GM18505 (cell line): Measurements from ENCODE around the gene URM1.
A peak's percentile ranks its signal among the peaks of the same experiment; 100 is the strongest.

Experiments
- ATAC-seq: cut with Tn5 transposase; IDR thresholded peaks from one replicate; pipeline ENCODE4 v1.9.1; 2021; ENCODE audit not compliant: unreplicated experiment
- POLR2A ChIP-seq: IDR thresholded peaks from 4 replicates; pipeline ENCODE4 v1.6.1; 2011; ENCODE audit warnings: borderline replicate concordance; ENCODE audit not compliant: insufficient read depth, insufficient read length; ENCODE audit errors: extremely low read depth

The URM1 gene

DNA sequence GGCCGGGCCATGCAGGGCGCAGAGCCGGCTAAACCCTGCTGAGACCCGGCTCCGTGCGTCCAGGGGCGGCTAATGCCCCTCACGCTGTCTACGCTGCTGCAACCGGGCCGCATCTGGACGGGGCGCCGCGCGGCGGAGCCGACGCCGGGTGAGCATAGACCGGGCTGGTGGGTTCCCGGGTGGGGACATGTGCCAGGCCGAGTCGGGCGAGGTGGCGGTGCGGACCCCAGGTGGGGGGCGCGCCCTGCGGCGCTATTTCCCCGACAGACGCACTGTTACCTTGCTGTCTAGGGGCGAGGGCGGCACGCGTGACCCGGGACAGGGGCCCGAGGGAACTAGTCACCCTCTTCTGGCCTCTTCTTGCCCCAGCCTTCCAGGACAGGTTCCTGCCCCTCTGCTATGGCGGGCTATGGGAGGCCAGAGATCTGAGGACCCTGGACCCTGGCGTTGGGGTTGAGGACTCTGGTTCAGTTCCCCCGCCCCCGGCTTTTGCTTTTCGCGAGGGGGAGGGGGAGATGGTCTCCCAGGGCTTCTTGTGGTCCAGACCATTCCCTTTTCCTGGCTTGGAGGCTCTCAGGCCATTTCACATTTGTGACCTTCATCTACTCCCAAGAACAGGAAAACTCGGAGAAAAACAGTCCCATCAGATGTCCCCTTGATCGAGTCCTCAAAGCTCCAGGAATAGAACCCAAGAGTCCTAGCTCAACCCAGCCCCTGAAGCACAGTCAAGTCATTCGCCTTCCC, 30.3 kb upstream of the URM1 start:
- ATAC-seq: no peak
- TF ChIP-seq POLR2A: no peak

DNA sequence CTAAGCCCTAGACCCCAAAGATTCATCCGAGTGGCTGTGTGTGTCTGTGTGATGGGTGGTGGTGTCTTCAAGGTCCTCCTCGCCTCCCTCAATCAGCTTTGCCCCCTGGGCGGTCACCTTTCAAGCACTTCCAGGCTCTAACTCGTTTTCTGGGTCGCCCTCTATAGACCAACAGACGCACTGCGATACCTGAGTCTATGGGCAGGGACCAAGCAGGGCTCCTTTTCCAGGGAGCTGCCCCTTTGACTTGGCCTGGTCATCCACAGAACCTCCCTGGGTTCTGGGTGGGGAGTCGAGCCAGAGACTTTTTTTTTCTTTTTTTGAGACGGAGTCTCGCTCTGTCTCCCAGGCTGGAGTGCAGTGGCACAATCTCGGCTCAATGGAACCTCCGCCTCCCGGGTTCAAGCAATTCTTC, 29.7 kb upstream of the URM1 start:
- no peak for ATAC-seq

DNA sequence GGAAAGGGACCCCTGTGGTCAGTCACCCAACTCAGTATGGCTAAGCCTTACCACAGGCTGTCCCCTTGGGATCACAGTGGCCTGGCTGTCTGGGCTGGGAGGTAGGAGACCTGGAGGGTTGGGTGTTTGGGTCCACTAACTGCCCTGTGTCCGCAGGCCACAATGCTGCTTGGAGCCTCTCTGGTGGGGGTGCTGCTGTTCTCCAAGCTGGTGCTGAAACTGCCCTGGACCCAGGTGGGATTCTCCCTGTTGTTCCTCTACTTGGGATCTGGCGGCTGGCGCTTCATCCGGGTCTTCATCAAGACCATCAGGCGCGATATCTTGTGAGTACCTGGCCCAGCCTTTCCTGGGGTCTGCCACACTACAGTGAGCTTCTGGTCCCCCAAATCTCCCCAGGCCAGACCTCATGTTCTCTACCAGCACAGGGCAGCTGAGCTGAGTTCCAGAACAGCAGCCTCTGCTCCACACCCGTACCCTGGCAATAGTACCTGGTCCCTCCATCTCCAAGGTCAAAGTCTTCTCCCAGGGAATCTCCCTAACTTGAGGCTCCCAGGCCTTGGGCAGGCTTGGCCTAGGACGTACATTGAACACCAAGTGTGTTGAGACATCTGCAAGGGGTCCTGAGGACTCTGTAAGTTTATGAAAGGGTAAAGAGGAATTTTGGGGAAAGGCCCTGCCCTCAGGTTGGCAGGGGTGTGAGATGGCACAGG, 28.0 kb upstream of the URM1 start:
- ATAC-seq: no peak
- TF ChIP-seq POLR2A: no peak

More for the DNA sequence above, 29.7 kb upstream of the URM1 start:
- no peak for TF ChIP-seq POLR2A

DNA sequence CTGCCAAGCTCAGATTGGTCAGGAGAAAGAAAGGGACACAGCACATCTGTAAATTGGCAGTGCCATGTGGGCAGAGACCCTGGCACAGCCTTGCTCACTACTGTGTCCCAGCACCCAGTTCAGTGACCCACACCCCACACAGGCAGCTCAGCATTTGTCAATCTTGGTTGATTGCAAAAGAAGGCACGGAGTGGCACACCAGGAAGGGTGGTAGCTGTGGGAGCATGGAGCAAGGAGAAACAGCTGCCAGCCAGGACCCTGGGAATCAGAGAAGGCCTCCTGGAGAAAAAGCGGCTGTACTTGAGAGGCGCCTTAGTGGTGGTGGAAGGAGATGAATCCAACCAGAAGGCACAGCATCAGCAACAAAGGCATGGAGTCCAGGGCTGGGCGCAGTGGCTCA, 27.3 kb upstream of the URM1 start:
- no peak for TF ChIP-seq POLR2A
- no peak for ATAC-seq

DNA sequence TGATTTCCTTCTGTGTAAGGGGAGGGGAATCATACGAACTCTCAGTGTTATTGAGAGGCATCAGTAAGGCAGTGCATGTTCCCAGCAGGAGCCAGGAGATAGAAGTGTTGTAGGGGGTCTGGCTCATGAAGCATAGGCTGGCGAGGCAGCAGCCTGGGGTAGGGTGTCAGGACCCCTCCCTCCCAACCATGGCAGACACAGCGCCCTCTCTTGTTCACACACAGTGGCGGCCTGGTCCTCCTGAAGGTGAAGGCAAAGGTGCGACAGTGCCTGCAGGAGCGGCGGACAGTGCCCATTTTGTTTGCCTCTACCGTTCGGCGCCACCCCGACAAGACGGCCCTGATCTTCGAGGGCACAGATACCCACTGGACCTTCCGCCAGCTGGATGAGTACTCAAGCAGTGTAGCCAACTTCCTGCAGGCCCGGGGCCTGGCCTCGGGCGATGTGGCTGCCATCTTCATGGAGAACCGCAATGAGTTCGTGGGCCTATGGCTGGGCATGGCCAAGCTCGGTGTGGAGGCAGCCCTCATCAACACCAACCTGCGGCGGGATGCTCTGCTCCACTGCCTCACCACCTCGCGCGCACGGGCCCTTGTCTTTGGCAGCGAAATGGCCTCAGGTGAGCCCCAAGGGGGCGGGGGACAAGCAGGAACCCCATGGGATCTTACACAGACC, 26.1 kb upstream of the URM1 start:
- TF ChIP-seq POLR2A: no peak

DNA sequence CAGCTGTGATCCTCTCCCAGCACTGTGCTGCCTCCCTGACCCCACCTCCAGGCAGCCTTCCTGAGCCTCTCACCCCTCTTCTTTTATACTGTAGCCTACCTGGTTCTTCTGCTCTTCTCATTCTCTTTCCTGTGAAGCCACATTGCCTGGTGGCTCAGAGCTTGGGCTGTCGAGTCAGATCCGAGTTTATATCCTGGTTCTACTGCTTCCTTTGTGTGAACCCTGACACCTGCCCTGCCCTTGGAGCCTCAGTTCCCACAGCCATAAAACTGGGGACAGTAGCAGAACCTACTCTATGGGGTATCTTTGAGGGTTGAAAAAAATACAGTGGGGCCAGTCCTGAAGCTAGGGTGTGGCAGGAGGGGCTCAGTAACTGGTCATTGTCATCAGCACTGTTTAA, 22.0 kb upstream of the URM1 start:
- no peak for TF ChIP-seq POLR2A
- no peak for ATAC-seq

More for the DNA sequence above, 26.1 kb upstream of the URM1 start:
- no peak for ATAC-seq

DNA sequence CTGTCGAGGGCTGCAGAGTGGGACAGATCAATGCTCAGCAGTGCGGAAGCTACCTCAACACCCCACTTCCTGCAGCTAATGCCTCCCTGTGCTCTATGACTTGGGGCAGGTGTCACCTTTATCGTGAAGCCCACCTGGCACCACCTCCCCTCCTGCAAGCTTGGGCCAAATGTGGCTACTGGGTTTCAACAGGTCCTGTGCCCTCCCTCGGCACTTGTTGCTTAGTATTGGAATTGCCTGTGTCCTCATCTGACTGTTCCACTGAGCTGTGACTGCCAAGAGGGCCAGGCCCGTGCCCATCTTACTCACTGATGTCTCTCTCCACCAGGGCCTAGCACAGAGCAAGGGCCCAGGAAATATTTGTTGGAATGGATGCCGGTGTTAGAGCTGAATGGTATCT, 21.4 kb upstream of the URM1 start:
- ATAC-seq: no peak
- no peak for TF ChIP-seq POLR2A

DNA sequence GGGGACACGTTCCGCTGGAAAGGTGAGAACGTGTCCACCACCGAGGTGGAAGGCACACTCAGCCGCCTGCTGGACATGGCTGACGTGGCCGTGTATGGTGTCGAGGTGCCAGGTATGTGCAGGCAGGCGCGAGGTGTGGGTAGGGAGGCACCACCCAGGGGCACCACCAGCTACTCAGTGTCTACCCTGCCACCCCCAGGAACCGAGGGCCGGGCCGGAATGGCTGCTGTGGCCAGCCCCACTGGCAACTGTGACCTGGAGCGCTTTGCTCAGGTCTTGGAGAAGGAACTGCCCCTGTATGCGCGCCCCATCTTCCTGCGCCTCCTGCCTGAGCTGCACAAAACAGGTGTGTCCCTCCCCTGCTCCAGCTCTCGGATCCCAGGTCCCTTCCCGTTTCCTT, 15.7 kb upstream of the URM1 start:
- no peak for TF ChIP-seq POLR2A
- no peak for ATAC-seq

DNA sequence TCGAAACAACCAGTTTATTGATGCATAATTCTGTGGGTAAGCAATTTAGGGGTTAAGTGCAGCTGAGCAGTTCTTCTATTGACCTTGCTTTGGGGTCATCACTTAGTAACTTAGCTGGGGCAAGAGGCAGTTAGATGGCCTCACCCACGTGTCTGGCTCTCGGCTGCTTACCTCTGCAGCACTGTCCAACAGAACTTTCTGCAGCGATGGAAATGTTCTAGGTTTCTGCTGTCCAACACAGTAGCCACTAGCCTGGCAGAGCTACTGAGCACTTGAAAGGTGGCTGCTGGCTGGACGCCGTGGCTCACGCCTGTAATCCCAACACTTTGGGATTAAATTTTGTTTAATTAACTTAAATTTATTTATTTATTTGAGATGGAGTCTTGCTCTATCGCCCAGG, 13.1 kb upstream of the URM1 start:
- no peak for TF ChIP-seq POLR2A
- no peak for ATAC-seq

DNA sequence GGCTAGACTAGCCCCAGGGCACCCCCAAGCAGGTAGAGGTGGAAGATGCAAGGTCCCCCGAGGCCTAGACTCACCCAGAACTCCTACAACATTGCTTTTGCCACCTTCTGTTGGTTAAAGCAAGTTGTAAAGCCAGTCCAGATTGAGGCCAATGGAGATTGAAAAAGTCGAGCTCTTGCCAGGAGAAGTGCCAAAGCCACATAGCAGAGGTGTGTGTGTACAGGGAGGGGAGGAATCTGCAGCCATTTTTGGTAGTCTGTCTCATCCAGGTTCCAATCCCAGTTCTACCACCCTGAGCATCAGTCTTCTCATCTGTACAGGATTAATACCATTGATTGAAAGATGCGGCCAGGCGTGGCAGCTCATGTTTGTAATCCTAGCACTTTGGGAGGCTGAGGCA, 12.3 kb upstream of the URM1 start:
- ATAC-seq: no peak
- no peak for TF ChIP-seq POLR2A

DNA sequence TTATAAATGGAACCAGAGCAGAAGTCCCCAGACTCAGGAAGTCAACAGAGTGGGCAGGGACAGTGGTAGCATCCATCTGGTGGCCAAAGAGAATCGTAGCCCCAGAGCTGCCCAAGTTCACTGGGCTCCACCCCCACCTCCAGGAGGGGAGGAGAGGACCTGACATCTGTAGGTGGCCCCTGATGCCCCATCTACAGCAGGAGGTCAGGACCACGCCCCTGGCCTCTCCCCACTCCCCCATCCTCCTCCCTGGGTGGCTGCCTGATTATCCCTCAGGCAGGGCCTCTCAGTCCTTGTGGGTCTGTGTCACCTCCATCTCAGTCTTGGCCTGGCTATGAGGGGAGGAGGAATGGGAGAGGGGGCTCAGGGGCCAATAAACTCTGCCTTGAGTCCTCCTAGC, 10.3 kb upstream of the URM1 start:
- TF ChIP-seq POLR2A: no peak
- no peak for ATAC-seq

DNA sequence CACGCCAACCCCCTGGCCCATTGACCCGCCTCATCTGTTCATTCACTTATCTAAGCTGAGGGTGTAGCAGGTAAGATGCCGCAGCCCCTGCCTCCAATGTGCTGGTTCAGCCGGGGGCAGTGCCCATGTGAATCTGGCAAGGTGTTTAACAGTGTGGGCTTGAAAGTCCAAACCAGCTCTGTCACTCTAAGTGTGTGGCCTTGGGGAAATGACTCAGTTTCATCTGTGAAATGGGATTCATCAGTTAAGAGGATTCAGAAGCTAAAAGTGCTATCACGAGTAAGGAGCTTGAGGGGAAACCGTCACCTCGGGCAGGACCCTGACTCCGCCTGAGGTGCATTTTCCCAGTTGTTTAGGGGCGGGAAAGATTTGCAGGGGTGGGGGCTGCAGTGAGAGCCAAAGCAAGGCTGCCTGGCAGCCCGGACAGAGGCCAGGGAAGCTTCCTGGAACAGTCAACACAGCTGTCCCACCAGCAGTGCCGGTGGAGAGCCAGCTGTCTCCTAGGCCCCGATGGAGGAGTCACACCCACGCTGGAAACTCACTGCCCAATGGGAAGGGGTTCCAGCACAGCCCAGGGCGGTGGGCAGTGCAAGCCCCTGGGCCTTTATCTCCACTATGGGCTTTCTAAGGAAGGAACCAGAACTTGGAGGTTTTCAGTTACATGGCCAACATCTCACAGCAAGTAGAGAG, 9.7 kb upstream of the URM1 start:
- TF ChIP-seq POLR2A: no peak
- ATAC-seq: no peak

DNA sequence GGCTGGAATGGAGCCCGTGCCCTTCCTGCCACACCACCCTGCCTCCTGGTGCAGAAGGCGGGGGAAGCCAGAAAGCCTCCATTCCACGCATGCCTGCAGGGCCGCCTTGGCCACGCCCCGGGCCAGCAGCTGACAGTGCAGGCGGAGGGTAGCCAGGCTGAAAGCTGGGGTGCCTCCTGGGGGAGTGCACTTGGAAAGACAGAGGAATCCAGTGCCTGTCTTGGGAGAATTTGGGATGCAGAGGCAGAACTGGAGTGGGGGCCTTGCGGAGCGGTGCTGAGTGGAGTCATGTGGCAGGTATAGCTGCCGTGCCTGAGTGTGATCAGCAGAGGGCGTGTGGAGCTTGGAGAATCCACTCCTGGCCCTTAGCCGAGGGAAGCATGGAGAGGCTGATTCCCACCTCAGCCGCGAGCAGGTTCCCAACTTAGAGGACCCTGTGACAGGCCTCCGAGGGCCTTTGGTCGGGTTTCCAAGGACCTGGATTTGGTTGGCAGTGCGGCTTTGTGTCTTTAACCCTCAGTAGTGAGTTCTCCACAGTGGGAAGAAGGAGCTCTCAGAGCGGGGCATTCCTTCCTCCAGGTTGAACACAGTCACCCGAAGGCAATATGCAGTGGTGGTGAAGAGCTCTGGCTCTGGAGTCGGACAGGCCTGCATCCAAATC, 9.1 kb upstream of the URM1 start:
- no peak for ATAC-seq
- peak; percentile 38 for TF ChIP-seq POLR2A
